NOMO-1 treated with dmso at 0.1 percent for 144 hours (cell line): ENCODE data around the gene MANF.

Experiments
- DNase-seq: peaks from one replicate; lab custom pipeline; 2025; ENCODE audit not compliant: unreplicated experiment; lab: John Stamatoyannopoulos, UW

Gene MANF

GRCh38 chr3:51389423-51390183, 4.5 kb downstream of the MANF start:
- DNase-seq = no peak

GRCh38 chr3:51390246-51391074, 5.4 kb downstream of the MANF start:
- DNase-seq = no peak

DNA sequence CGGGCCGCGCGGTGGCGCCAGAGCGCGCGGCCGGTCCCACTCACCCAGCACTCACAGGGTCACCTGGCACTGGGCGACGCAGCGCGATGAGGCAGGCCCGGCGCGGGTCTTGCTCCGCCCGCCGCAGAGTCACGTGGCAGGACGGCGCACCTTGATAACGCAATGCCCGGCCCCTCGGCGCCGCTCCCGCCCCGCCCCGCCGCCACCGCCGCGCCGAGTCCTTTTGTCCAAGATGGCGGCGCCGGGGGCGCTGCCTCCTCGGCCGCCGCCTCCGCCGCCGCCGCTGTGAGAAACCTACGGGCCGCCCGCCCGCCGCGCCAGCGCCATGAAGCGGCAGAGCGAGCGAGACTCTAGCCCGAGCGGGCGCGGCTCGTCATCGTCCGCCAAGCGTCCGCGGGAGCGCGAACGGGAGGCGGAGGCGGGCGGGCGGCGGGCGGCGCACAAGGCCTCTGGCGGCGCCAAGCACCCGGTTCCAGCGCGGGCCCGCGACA, 6.0 kb downstream of the MANF start, which contains the start of gene RBM15B:
TSS of gene RBM15B (plus strand) at position 211 of the 491 bp plus-strand sequence. CDS start at position 326, 115 bp downstream.
- DNase-seq = peak; percentile 94

DNA sequence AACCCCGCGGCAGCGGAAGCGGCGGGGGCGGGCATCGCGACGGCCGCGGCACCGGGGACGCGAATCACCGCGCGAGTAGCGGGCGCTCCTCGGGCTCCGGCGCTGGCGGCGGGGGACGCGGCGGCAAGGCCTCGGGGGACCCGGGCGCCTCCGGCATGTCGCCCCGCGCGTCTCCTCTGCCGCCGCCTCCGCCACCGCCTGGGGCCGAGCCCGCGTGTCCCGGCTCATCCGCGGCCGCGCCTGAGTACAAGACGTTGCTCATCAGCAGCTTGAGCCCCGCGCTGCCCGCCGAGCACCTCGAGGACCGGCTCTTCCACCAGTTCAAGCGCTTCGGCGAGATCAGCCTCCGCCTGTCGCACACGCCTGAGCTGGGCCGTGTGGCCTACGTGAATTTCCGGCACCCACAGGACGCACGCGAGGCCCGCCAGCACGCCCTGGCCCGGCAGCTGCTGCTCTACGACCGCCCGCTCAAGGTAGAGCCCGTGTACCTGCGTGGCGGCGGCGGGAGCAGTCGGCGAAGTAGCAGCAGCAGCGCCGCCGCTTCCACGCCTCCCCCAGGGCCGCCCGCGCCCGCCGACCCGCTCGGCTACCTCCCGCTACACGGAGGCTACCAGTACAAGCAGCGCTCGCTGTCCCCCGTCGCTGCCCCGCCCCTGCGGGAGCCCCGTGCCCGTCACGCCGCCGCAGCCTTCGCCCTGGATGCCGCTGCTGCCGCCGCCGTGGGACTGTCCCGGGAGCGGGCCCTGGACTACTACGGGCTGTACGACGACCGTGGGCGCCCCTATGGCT, 6.7 kb downstream of the MANF start:
- DNase-seq = no peak

DNA sequence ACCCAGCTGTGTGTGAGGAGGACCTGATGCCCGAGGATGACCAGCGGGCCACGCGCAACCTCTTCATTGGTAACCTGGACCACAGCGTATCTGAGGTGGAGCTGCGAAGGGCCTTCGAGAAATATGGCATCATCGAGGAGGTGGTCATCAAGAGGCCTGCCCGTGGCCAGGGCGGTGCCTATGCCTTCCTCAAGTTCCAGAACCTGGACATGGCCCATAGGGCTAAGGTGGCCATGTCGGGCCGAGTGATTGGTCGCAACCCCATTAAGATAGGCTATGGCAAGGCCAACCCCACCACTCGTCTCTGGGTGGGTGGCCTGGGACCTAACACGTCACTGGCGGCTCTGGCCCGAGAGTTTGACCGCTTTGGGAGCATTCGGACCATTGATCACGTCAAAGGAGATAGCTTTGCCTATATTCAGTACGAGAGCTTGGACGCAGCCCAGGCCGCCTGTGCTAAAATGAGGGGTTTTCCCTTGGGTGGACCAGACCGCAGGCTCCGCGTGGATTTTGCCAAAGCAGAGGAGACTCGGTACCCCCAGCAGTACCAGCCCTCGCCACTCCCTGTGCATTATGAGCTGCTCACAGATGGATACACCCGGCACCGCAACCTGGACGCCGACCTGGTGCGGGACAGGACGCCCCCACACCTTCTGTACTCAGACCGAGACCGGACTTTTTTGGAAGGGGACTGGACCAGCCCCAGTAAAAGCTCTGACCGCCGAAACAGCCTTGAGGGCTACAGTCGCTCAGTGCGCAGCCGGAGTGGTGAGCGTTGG, 7.5 kb downstream of the MANF start:
- no peak for DNase-seq

DNA sequence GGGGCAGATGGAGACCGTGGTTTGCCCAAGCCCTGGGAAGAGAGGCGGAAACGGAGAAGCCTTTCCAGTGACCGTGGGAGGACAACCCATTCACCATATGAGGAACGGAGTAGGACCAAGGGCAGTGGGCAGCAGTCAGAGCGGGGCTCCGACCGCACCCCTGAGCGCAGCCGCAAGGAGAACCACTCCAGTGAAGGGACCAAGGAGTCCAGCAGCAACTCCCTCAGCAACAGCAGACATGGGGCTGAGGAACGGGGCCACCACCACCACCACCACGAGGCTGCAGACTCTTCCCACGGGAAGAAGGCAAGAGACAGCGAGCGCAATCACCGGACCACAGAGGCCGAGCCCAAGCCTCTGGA, 8.0 kb downstream of the MANF start:
- DNase-seq = no peak

- DNase-seq = no peak
Observed at GRCh38 chr3:51393564-51393963, 8.5 kb downstream of the MANF start.

- DNase-seq = no peak
Observed at GRCh38 chr3:51394541-51394940, 9.4 kb downstream of the MANF start.

DNA sequence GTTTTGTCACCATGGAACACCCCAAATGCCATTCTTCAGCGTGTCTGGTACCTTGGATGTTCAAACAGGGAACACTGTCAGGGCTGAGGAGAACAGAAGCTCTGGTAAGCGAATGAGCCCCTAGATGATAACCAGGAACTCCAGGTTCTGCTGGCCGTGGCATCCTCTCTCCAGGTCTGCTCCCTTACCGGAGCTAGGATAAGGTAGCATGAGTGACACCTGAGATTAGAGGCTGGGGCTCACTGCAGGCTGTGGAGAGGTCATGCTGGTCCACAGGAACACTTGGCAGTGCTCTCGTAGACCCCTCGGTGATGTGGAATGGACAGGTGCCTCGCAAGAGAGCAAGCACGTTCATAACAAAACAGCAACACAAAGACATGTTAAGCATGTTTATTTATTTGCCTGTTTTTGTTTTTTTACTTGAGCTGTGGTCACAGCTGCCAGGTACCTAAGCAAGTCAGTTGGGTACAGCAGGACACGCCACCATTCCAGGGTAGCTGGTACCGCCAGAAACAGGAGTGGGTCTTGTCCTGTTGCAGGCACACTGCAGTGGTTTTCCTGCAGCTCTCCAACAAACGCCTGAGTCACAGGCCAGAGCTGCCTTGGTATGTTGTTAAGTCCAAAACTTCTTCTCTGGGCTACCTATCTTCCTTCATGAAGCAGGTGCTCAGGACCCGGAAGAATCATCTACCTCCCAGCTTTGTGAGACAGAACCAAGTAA, 10.6 kb downstream of the MANF start:
- no peak for DNase-seq

- DNase-seq = no peak
Observed at GRCh38 chr3:51396401-51396800, 11.3 kb downstream of the MANF start.

DNA sequence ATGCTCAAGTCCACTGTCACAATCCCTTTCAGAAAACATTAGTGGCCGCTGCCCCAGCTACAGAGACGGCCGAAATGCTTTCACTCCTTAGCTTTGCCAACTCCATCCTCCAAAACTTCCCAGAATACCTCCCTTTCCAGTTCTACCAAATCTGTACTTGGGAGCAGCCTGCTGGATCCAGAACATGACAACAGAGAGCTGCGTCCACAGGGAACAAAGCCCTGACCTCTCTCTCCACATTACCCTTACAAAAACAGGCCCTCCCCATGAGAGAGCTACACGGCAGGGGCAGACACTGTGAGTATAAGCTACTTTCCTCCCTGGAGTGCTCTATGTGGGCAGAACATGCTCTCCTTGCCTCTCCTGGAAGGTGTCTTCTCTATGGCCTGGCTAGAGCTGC, 12.3 kb downstream of the MANF start:
- no peak for DNase-seq

DNA sequence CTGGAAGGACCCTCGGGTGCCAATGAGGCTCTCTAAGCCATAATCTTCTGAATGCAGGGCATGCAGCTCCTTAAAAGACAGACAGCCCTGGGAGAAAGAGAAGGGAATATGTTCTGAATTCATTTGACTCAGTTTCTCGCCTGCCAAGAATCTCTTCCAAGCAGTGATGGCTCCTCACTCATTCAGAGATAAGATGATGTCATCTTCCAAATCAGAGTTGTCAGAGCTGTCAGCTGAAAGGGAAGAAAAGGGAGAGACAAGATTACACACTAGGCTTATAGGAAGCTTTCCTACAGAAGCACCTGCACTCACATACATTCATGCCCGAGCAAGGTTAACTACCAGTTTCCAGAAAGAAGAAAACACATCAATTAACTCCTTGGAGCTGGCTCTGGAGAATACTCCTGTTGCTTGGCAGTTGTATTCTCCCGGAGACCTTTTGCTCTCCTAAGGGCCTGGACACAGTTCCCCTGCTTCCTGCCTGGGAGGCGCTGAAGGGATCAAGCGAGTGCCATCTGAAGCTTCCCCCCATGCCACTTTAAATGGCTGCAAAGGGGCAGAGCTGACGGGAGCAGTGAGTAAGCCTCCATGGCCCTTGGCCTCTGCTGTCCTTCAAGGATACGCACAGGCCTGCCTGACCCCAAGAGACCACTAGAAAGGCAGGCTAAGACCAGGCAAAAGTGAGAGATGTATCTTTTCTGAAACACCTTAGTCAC, 13.7 kb downstream of the MANF start:
- DNase-seq = no peak

- no peak for DNase-seq
Observed at GRCh38 chr3:51400166-51400565, 15.1 kb downstream of the MANF start.

GRCh38 chr3:51401735-51402134, 16.6 kb downstream of the MANF start:
- DNase-seq = peak; percentile 59

GRCh38 chr3:51403675-51404074, 18.6 kb downstream of the MANF start:
- no peak for DNase-seq

- no peak for DNase-seq
Observed at GRCh38 chr3:51408021-51408420, 22.9 kb downstream of the MANF start.

GRCh38 chr3:51408813-51409212, 23.7 kb downstream of the MANF start:
- no peak for DNase-seq

DNA sequence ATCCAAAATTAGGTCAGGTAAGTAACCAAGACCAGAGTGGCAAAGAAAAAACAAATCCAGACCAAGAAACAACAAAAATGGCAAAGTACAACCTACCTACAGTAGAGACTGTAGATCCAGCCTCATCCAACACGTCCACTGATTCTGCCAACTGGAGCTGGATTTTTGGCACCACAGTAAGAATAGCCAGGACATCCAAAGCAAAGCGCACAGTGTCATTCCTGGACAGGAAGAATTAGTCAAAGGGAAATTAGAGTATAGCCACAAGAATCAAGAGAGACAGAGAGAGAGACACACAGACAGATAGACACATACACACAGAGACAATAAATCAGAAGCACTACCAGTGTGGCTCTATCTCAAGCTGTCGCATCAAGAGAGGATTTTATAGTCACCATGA, 37.1 kb downstream of the MANF start:
- DNase-seq = no peak

DNA sequence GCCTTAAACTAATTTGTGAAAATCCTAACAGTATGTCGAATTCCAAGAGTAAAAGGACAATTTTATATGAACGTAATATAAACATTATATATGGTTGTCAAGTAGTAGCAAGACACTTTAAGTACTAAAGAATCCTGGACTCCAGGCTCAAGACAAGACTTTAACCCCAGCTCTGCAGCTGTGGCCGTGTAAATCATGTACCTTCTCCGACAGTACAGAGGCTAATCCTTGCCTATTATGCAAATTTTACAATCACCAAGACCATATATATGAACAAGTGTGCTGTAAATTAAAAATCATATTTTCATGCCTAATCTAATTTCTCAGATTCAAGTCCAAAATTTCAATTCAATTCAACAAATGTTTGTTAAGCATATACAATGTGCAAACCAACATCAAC, 41.8 kb downstream of the MANF start:
- no peak for DNase-seq
